GM12878 (cell line): Measurements from ENCODE around the gene TCF12. TPM values are rescaled to one million over a fixed set of nuclear protein-coding genes. Genes with fewer than 3 reads are reported as not detected.

Source experiments
- ATAC-seq: fragments of 200-7000 bp; cut with Tn5 transposase; 3 replicates; pipeline ENCODE4 v1.9.1; 2020; ENCODE audit warnings: mild to moderate bottlenecking, moderate library complexity
- BruUV-seq: library from RNA; stranded (reverse); fragments of 400-500 nt; replicated peaks from 2 replicates; lab custom pipeline; 2021; lab: Mats Ljungman, UMichigan
- CTCF ChIA-PET: fragments of 300-600 bp; sonication (Branson Sonifier 250); formaldehyde crosslinking; extraction: SDS; loops from one replicate; lab custom pipeline; 2021; ENCODE audit warnings: inconsistent platforms; lab: Yijun Ruan, JAX
- POLR2A ChIA-PET: fragments of 350-600 bp; formaldehyde crosslinking; extraction: SDS; loops from one replicate; lab custom pipeline; 2021; ENCODE audit warnings: inconsistent platforms; lab: Charles Lee
- RAD21 ChIA-PET: fragments of 300-600 bp; sonication (Branson Sonifier 250); formaldehyde crosslinking; loops from one replicate; lab custom pipeline; 2023; ENCODE audit warnings: antibody characterized with exemption; ENCODE audit not compliant: unreplicated experiment; lab: Charles Lee
- SMC1A ChIA-PET: fragments of 300-600 bp; sonication (Branson Sonifier 250); formaldehyde crosslinking; loops from one replicate; lab custom pipeline; 2023; ENCODE audit not compliant: unreplicated experiment, uncharacterized antibody; lab: Charles Lee
- DNase-seq: peaks from one replicate; pipeline ENCODE4 v3.0.0-alpha.2; 2011; ENCODE audit warnings: low read depth, low spot score
- FAIRE-seq: peaks from 3 replicates; lab custom pipeline; 2011; peaks lifted over from hg19 to GRCh38; lab: Jason Lieb, UNC
- H2AFZ ChIP-seq: 2 replicates; pipeline ENCODE4 v1.6.0; 2011; ENCODE audit warnings: low read depth, low read length, control low read depth; ENCODE audit not compliant: control insufficient read depth
- H3K27ac ChIP-seq: 2 replicates; pipeline ENCODE4 v1.5.1; 2011; ENCODE audit warnings: control low read depth; ENCODE audit not compliant: control insufficient read depth, insufficient read depth
- H3K27me3 ChIP-seq, 2 experiments: replicated peaks in 1 of 2; 2 replicates each; pipeline versions ENCODE4 v1.6.0 to v1.6.1; 2011; ENCODE audit warnings: low read length in 1 of 2; ENCODE audit not compliant: control insufficient read depth in 2 of 2, insufficient read depth in 2 of 2
- H3K36me3 ChIP-seq, 2 experiments: 2 replicates each; pipeline ENCODE4 v1.5.1; 2011; ENCODE audit warnings: low read length in 1 of 2; ENCODE audit not compliant: control insufficient read depth in 2 of 2, insufficient read depth in 2 of 2
- H3K4me1 ChIP-seq: 2 replicates; pipeline ENCODE4 v1.6.1; 2011; ENCODE audit warnings: mild to moderate bottlenecking, low read length, moderate library complexity, mixed read lengths; ENCODE audit not compliant: control insufficient read depth, insufficient read depth
- H3K4me2 ChIP-seq: 2 replicates; pipeline ENCODE4 v1.6.0; 2011; ENCODE audit warnings: control low read depth; ENCODE audit not compliant: control insufficient read depth, insufficient read depth
- H3K4me3 ChIP-seq: fragments of 200-600 bp; sonication (generic); 2 replicates; pipeline ENCODE4 v1.5.1; 2016
- H3K79me2 ChIP-seq: 2 replicates; pipeline ENCODE4 v1.6.0; 2011; ENCODE audit warnings: low read length; ENCODE audit not compliant: control insufficient read depth, insufficient read depth
- H3K9ac ChIP-seq: 2 replicates; pipeline ENCODE4 v1.8.0; 2011; ENCODE audit warnings: low read length, control low read depth, mixed read lengths; ENCODE audit not compliant: control insufficient read depth, insufficient read depth
- H3K9me3 ChIP-seq: replicated peaks from 3 replicates; pipeline ENCODE4 v1.5.1; 2011; ENCODE audit warnings: mild to moderate bottlenecking, low read length; ENCODE audit not compliant: control insufficient read depth, insufficient read depth
- H4K20me1 ChIP-seq: 2 replicates; pipeline ENCODE4 v1.6.0; 2011; ENCODE audit not compliant: control insufficient read depth, insufficient read depth
- FOXM1 ChIP-seq: IDR thresholded peaks from 2 replicates; pipeline ENCODE4 v1.6.1; 2012; ENCODE audit warnings: low read depth, mild to moderate bottlenecking, inconsistent platforms, low read length, moderate library complexity
- NBN ChIP-seq: fragments of 450-650 bp; IDR thresholded peaks from 2 replicates; pipeline ENCODE4 v1.6.1; 2016
- NR2C2 ChIP-seq: IDR thresholded peaks from 2 replicates; pipeline ENCODE4 v1.6.1; 2011; ENCODE audit warnings: borderline replicate concordance, low read depth; ENCODE audit not compliant: control insufficient read depth, insufficient read length
- NR2F1 ChIP-seq: fragments of 450-650 bp; conservative IDR thresholded peaks from 2 replicates; pipeline ENCODE4 v1.6.1; 2017; ENCODE audit warnings: mild to moderate bottlenecking
- PAX5 ChIP-seq: IDR thresholded peaks from 2 replicates; pipeline ENCODE4 v1.6.1; 2011; ENCODE audit warnings: low read depth, low read length, borderline replicate concordance
- SIN3A ChIP-seq: IDR thresholded peaks from 2 replicates; pipeline ENCODE4 v1.6.1; 2012; ENCODE audit warnings: low read depth, low read length, improper control_type of control experiment
- SUPT20H ChIP-seq: IDR thresholded peaks from 2 replicates; pipeline ENCODE4 v1.6.1; 2011; ENCODE audit warnings: low read depth, mild to moderate bottlenecking, low read length, moderate library complexity, borderline replicate concordance; ENCODE audit not compliant: control insufficient read depth
- ZNF207 ChIP-seq: fragments of 450-650 bp; IDR thresholded peaks from 2 replicates; pipeline ENCODE4 v1.6.1; 2014; ENCODE audit warnings: antibody characterized with exemption, mild to moderate bottlenecking, borderline replicate concordance
- ZZZ3 ChIP-seq: IDR thresholded peaks from 2 replicates; pipeline ENCODE4 v1.6.1; 2011; ENCODE audit warnings: low read depth; ENCODE audit not compliant: control insufficient read depth, insufficient read length
- WGBS: methylation state at CpG from one replicate; pipeline ENCODE4 v1.1.6; 2016; ENCODE audit warnings: low lambda C conversion rate; ENCODE audit not compliant: insufficient replicate concordance, insufficient coverage; ENCODE audit errors: missing lambda C conversion rate; 5-methylcytosine and 5-hydroxymethylcytosine counted together
- in situ Hi-C: fragments of 300-500 bp; cut with MboI; formaldehyde crosslinking; loops from 9 replicates; pipeline ENCODE4 v1.14.3; 2018; ENCODE audit warnings: mixed read lengths
- intact Hi-C: fragments of 100-400 bp; cut with micrococcal nuclease; formaldehyde crosslinking; loops from one replicate; pipeline ENCODE4 v1.14.2; 2022; ENCODE audit not compliant: unreplicated experiment
- polyA plus RNA-seq, 11 experiments: library from polyadenylated mRNA; depleted of rRNA in 4 of 11; unstranded in 6 of 11; stranded (reverse) in 5 of 11; fragments of >200 nt; fragmentation: Nextera tagmentation in 4 of 11; fragmentation: Illumina TruSeq in 1 of 11; extraction: Ambion mirVana in 4 of 11; extraction: Trizol in 1 of 11; gene quantifications; 1 replicate in 1 of 11; 2 replicates in 10 of 11; pipeline versions ENCODE4 v1.2.1 to v1.2.3, GENCODE V29; 2011 to 2016; ENCODE audit warnings: inconsistent platforms in 2 of 11, missing spikeins in 2 of 11, low read depth in 1 of 11
- total RNA-seq, 4 experiments: library from RNA; depleted of rRNA in 3 of 4; stranded (reverse); fragments of >200 nt in 3 of 4; fragmentation: Illumina TruSeq in 1 of 4; extraction: Trizol in 1 of 4; gene quantifications; 2 replicates each; pipeline versions ENCODE4 v1.2.1 to v1.2.3, GENCODE V29; 2013 to 2021
- TF ChIP-seq, protein P1 (sequence below): fragments of 450-650 bp; formaldehyde crosslinking; IDR thresholded peaks from 2 replicates; pipeline ENCODE4 v1.4.0; 2022; ENCODE audit warnings: mild to moderate bottlenecking, moderate library complexity
- TF ChIP-seq, protein P2 (sequence below): IDR thresholded peaks from 2 replicates; pipeline ENCODE4 v1.6.1; 2011; ENCODE audit warnings: mild to moderate bottlenecking, low read depth, low read length, moderate library complexity; ENCODE audit not compliant: insufficient replicate concordance
- TF ChIP-seq, protein P3 (sequence below): fragments of 150-350 bp; IDR thresholded peaks from 2 replicates; pipeline ENCODE4 v1.6.1; 2014; ENCODE audit warnings: mild to moderate bottlenecking, low read depth, low read length
- TF ChIP-seq, protein P4 (sequence below): fragments of 450-650 bp; IDR thresholded peaks from 2 replicates; pipeline ENCODE4 v1.6.1; 2017; ENCODE audit warnings: borderline replicate concordance

Gene TCF12
- total and polyA plus RNA-seq, 10 of the 15 experiments (the other 5 are each of a cell fraction or from before 2014, with no cell fraction given): 8.2 to 70.9 (median 49.5) TPM

DNA sequence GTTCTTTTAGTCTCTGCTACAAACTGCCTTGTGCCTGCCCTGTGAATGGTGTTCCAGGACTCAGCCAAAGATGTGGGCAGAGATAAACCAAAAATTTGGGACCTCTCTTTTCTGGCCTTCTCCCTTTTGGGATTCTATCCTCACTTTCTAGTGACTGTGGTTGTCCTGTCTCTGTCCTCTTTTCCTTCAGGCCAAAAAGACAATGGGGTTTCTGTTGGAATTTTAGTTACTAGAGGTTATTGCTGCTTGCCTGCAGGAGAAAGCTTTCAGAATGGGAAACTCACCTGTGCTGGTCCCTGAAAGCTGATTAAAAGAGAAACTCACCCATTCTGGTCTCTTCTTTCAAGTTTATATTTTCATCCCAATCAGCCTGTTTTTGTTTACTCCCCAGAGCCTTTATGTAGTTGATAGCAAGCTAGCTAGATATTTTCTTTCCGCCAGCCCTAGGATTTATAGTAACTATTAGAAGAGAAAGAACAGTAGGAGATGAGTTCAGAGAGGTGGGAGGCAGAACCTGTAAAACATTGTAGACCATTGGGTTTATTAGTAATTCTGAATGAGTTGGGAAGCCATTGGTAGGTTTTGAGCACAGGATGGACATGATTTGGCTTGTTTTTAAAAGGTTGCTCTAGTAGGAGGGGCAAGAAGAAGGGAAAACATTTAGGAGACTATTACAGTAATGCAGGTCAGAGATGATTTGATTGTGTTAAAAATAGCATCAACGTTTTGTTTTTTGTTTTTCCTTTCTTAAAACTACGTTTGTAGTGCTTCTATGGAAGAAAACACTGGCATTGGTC, 138.9 kb downstream of the TCF12 start (continued):
- TF ChIP-seq, protein P1, sequence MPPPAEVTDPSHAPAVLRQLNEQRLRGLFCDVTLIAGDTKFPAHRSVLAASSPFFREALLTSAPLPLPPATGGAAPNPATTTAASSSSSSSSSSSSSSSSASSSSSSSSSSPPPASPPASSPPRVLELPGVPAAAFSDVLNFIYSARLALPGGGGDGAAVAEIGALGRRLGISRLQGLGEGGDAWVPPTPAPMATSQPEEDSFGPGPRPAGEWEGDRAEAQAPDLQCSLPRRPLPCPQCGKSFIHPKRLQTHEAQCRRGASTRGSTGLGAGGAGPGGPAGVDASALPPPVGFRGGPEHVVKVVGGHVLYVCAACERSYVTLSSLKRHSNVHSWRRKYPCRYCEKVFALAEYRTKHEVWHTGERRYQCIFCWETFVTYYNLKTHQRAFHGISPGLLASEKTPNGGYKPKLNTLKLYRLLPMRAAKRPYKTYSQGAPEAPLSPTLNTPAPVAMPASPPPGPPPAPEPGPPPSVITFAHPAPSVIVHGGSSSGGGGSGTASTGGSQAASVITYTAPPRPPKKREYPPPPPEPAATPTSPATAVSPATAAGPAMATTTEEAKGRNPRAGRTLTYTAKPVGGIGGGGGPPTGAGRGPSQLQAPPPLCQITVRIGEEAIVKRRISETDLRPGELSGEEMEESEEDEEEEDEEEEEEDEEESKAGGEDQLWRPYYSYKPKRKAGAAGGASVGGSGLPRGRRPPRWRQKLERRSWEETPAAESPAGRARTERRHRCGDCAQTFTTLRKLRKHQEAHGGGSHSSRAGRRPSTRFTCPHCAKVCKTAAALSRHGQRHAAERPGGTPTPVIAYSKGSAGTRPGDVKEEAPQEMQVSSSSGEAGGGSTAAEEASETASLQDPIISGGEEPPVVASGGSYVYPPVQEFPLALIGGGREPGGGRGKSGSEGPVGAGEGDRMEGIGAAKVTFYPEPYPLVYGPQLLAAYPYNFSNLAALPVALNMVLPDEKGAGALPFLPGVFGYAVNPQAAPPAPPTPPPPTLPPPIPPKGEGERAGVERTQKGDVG: no peak
- TF ChIP-seq PAX5: no peak
- TF ChIP-seq NBN: no peak
- TF ChIP-seq, protein P2, sequence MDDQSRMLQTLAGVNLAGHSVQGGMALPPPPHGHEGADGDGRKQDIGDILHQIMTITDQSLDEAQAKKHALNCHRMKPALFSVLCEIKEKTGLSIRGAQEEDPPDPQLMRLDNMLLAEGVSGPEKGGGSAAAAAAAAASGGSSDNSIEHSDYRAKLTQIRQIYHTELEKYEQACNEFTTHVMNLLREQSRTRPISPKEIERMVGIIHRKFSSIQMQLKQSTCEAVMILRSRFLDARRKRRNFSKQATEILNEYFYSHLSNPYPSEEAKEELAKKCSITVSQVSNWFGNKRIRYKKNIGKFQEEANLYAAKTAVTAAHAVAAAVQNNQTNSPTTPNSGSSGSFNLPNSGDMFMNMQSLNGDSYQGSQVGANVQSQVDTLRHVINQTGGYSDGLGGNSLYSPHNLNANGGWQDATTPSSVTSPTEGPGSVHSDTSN: no peak

DNA sequence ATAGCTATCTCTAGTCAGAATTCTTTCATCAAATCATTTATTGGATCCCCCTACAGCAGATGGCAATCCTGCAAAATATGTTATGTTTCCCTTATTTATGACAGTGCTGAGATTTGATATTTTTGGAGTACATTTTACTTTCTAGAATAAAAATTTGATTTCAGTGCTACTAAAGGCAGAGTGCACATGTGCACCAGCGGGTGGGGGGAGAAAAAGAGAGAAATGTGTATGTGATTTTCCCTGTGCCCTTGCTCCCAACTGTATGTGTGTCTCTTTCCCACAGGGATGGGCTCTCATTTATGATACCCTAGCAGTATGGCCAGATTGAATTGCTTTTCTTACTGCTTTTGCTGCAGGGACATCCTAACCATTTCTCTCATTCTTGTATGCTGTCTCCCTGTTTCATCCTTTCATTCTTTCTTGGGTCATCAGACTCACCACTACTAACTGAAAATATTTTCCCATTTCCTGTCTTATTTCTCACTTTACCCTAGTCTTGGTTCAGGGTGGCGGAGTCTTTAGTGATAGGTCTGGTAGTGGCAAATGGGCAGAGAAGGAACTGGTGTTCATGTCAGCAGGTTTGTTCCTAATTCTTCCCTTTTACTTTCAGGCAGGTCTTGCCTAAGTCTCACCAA, 140.7 kb downstream of the TCF12 start:
- no peak for DNase-seq
- H3K9ac ChIP-seq: no peak overlapping the region
- ChIA-PET POLR2A (no interaction called here), CTCF (interaction anchor here (0.6 to 0.8 kb wide), 2 partner anchors 11 to 155 kb away, joined by 3 read pairs; no protein-coding TSS in a partner anchor), SMC1A (no interaction called here), RAD21 (no interaction called here)
- H3K36me3 ChIP-seq: peaks cover 0 to 2% of the 10 kb centered on the region in 2 experiments; a peak in 1 of 4 replicates
- H3K4me1 ChIP-seq: peaks cover 14% of the 10 kb centered on the region; the same call in 1 of the 2 replicates
- no peaks in the 10 kb centered on the region for H3K27me3 ChIP-seq
- no peak for FAIRE-seq
- H3K4me3 ChIP-seq: no peak overlapping the region
- H3K9me3 ChIP-seq: no peaks in the 10 kb centered on the region; the same call in 2 of the 3 replicates
- no peak overlapping the region for H3K4me2 ChIP-seq
- H2AFZ ChIP-seq: no peak overlapping the region
- WGBS: 93% methylated on average over 2 of the region's 2 CpGs
- intact Hi-C loops: no loop called here
- in situ Hi-C loops: no loop called here
- H3K79me2 ChIP-seq: peaks cover 31% of the 10 kb centered on the region
- no peak overlapping the region for H3K27ac ChIP-seq
- no peak for ATAC-seq
- no peaks in the 10 kb centered on the region for H4K20me1 ChIP-seq
- no TSS peak for BruUV-seq
- no peak for TF ChIP-seq NR2C2
- TF ChIP-seq, protein P3, sequence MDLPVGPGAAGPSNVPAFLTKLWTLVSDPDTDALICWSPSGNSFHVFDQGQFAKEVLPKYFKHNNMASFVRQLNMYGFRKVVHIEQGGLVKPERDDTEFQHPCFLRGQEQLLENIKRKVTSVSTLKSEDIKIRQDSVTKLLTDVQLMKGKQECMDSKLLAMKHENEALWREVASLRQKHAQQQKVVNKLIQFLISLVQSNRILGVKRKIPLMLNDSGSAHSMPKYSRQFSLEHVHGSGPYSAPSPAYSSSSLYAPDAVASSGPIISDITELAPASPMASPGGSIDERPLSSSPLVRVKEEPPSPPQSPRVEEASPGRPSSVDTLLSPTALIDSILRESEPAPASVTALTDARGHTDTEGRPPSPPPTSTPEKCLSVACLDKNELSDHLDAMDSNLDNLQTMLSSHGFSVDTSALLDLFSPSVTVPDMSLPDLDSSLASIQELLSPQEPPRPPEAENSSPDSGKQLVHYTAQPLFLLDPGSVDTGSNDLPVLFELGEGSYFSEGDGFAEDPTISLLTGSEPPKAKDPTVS: no peak
- TF ChIP-seq ZZZ3: no peak
- no peak for TF ChIP-seq SUPT20H
- TF ChIP-seq FOXM1: no peak
- TF ChIP-seq ZNF207: no peak
- TF ChIP-seq NR2F1: no peak
- no peak for TF ChIP-seq SIN3A
- TF ChIP-seq, protein P4, sequence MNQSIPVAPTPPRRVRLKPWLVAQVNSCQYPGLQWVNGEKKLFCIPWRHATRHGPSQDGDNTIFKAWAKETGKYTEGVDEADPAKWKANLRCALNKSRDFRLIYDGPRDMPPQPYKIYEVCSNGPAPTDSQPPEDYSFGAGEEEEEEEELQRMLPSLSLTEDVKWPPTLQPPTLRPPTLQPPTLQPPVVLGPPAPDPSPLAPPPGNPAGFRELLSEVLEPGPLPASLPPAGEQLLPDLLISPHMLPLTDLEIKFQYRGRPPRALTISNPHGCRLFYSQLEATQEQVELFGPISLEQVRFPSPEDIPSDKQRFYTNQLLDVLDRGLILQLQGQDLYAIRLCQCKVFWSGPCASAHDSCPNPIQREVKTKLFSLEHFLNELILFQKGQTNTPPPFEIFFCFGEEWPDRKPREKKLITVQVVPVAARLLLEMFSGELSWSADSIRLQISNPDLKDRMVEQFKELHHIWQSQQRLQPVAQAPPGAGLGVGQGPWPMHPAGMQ: no peak
